K562 (cell line): Measurements from ENCODE around the gene LAMB2. TPM values are rescaled to one million over a fixed set of nuclear protein-coding genes. Genes with fewer than 3 reads are reported as not detected.
A peak's percentile ranks its signal among the peaks of the same experiment; 100 is the strongest.

Experiments
- ATAC-seq: fragments of 200-7000 bp; cut with Tn5 transposase; 3 replicates; pipeline ENCODE4 v1.9.1; 2020; ENCODE audit warnings: moderate library complexity
- BruUV-seq: library from RNA; stranded (reverse); fragments of 400-500 nt; replicated peaks from 2 replicates; lab custom pipeline; 2021; lab: Mats Ljungman, UMichigan
- CTCF ChIA-PET: fragments of 300-600 bp; formaldehyde crosslinking; extraction: SDS; loops from one replicate; lab custom pipeline; 2021; ENCODE audit warnings: low intra/inter-chr PET ratio; lab: Yijun Ruan, JAX
- POLR2A ChIA-PET: fragments of 300-600, 350-650 bp; sonication (Branson Sonifier 250); formaldehyde crosslinking; extraction: SDS; loops from one replicate; lab custom pipeline; 2021; ENCODE audit warnings: antibody characterized with exemption, inconsistent platforms; lab: Yijun Ruan, JAX
- DNase-seq, 4 experiments: peaks; one replicate each; pipeline versions ENCODE4 v3.0.0 to v3.0.0-alpha.2; 2011 to 2018; ENCODE audit warnings: low spot score in 3 of 4, mixed read lengths in 3 of 4; ENCODE audit errors: extremely low read depth in 1 of 4
- FAIRE-seq: peaks from 2 replicates; lab custom pipeline; 2011; peaks lifted over from hg19 to GRCh38; lab: Jason Lieb, UNC
- H2AFZ ChIP-seq: 2 replicates; pipeline ENCODE4 v1.6.0; 2011; ENCODE audit warnings: low read depth, low read length, control low read depth, inconsistent platforms
- H3K27ac ChIP-seq: fragments of 200-600 bp; 3 replicates; pipeline ENCODE4 v1.8.0; 2011; ENCODE audit warnings: low read depth, mild to moderate bottlenecking, control low read depth, inconsistent platforms, low read length, moderate library complexity, mixed read lengths; ENCODE audit errors: extremely low read depth
- H3K27me3 ChIP-seq, 2 experiments: fragments of 300-600 bp in 1 of 2; 2 replicates in 1 of 2; 3 replicates in 1 of 2; pipeline versions ENCODE4 v1.6.0 to v1.8.0; 2011; ENCODE audit warnings: inconsistent platforms in 2 of 2, low read length in 2 of 2, mild to moderate bottlenecking in 1 of 2, mixed read lengths in 1 of 2, moderate library complexity in 1 of 2; ENCODE audit not compliant: control insufficient read depth in 2 of 2, insufficient read depth in 2 of 2
- H3K36me3 ChIP-seq: fragments of 300-600 bp; 3 replicates; pipeline ENCODE4 v1.8.0; 2011; ENCODE audit warnings: mild to moderate bottlenecking, low read length, inconsistent platforms; ENCODE audit not compliant: control insufficient read depth, insufficient read depth
- H3K4me1 ChIP-seq, 2 experiments: fragments of 200-600 bp in 1 of 2; replicated peaks in 1 of 2; 2 replicates in 1 of 2; 3 replicates in 1 of 2; pipeline versions ENCODE4 v1.5.1 to v1.8.0; 2011; ENCODE audit warnings: inconsistent platforms in 2 of 2, low read length in 2 of 2, mild to moderate bottlenecking in 1 of 2, mixed read lengths in 1 of 2, moderate library complexity in 1 of 2; ENCODE audit not compliant: control insufficient read depth in 2 of 2, insufficient read depth in 2 of 2
- H3K4me2 ChIP-seq: 2 replicates; pipeline ENCODE4 v1.6.1; 2011; ENCODE audit warnings: low read length, control low read depth, inconsistent platforms, mixed read lengths; ENCODE audit not compliant: insufficient read depth
- H3K4me3 ChIP-seq: fragments of 200-600 bp; sonication (generic), shearing (Covaris generic); 2 replicates; pipeline ENCODE4 v1.5.1; 2016; ENCODE audit warnings: control low read depth, inconsistent platforms
- H3K79me2 ChIP-seq: fragments of 200-600 bp; 3 replicates; pipeline ENCODE4 v1.8.0; 2011; ENCODE audit warnings: low read length, inconsistent platforms; ENCODE audit not compliant: control insufficient read depth, insufficient read depth
- H3K9ac ChIP-seq, 2 experiments: 2 replicates each; pipeline versions ENCODE4 v1.6.0 to v1.6.1; 2011; ENCODE audit warnings: low read depth in 2 of 2, low read length in 2 of 2, control low read depth in 1 of 2, inconsistent platforms in 1 of 2, mild to moderate bottlenecking in 1 of 2, mixed read lengths in 1 of 2; ENCODE audit not compliant: insufficient read depth in 1 of 2
- H3K9me1 ChIP-seq: one replicate; pipeline ENCODE4 v1.6.0; 2011; ENCODE audit warnings: inconsistent platforms, mild to moderate bottlenecking, low read length, moderate library complexity; ENCODE audit not compliant: control insufficient read depth, insufficient read depth
- H3K9me3 ChIP-seq: replicated peaks from 2 replicates; pipeline ENCODE4 v1.5.1; 2011; ENCODE audit warnings: low read depth, low read length, inconsistent platforms; ENCODE audit not compliant: control insufficient read depth, insufficient read depth
- H4K20me1 ChIP-seq: replicated peaks from 2 replicates; pipeline ENCODE4 v1.6.1; 2011; ENCODE audit warnings: low read length, inconsistent platforms, mixed read lengths; ENCODE audit not compliant: control insufficient read depth, insufficient read depth
- EP300 ChIP-seq: IDR thresholded peaks from 2 replicates; pipeline ENCODE4 v1.6.1; 2012; ENCODE audit warnings: low read length, improper control_type of control experiment
- HMG20B ChIP-seq: fragments of 250-450 bp; sonication (Bioruptor Pico); IDR thresholded peaks from 2 replicates; pipeline ENCODE4 v1.5.0; 2021; ENCODE audit warnings: mild to moderate bottlenecking
- KHSRP ChIP-seq: fragments of 450-650 bp; IDR thresholded peaks from 2 replicates; pipeline ENCODE4 v1.6.1; 2017
- PYGO2 ChIP-seq: fragments of 450-650 bp; IDR thresholded peaks from 2 replicates; pipeline ENCODE4 v1.6.1; 2016; ENCODE audit warnings: mild to moderate bottlenecking, missing genetic modification characterization, moderate library complexity, missing compliant biosample characterization
- SMARCA4 ChIP-seq: fragments of 450-650 bp; IDR thresholded peaks from 2 replicates; pipeline ENCODE4 v1.6.1; 2016
- ZNF124 ChIP-seq: sonication (generic); formaldehyde crosslinking; IDR thresholded peaks from 2 replicates; pipeline ENCODE4 v1.8.1; 2022; ENCODE audit warnings: missing genetic modification reagents
- ZSCAN29 ChIP-seq: fragments of 450-650 bp; IDR thresholded peaks from 2 replicates; pipeline ENCODE4 v1.6.1; 2017
- WGBS: fragments of 100-300 bp; shearing (Covaris generic); methylation state at CpG from one replicate; pipeline ENCODE4 v1.1.6; 2016; ENCODE audit warnings: low coverage, mixed read lengths; ENCODE audit not compliant: insufficient coverage; ENCODE audit errors: missing lambda C conversion rate; 5-methylcytosine and 5-hydroxymethylcytosine counted together
- in situ Hi-C: fragments of 300-500 bp; cut with MboI; formaldehyde crosslinking; loops from 4 replicates; pipeline ENCODE4 v1.15.0; 2018; ENCODE audit warnings: inconsistent platforms, mixed read lengths
- intact Hi-C: fragments of 100-400 bp; cut with micrococcal nuclease; formaldehyde crosslinking; loops from 2 replicates; pipeline ENCODE4 v1.14.2; 2022
- polyA plus RNA-seq, 8 experiments: library from polyadenylated mRNA; depleted of rRNA in 4 of 8; stranded (reverse) in 5 of 8; unstranded in 3 of 8; fragments of >200 nt; fragmentation: Nextera tagmentation in 2 of 8; fragmentation: Illumina TruSeq in 1 of 8; extraction: Ambion mirVana in 2 of 8; extraction: Trizol in 1 of 8; gene quantifications; 2 replicates each; pipeline versions ENCODE4 v1.2.1 to v1.2.3, GENCODE V29; 2011 to 2014; ENCODE audit warnings: inconsistent platforms in 1 of 8, missing spikeins in 1 of 8
- total RNA-seq, 7 experiments: library from RNA; depleted of rRNA in 6 of 7; stranded (reverse); fragments of >200 nt in 6 of 7; fragmentation: Illumina TruSeq in 2 of 7; extraction: Trizol in 2 of 7; gene quantifications; 2 replicates each; pipeline versions ENCODE4 v1.2.1 to v1.2.3, GENCODE V29; 2011 to 2021; ENCODE audit warnings: low replicate concordance in 1 of 7
- TF ChIP-seq, protein P1 (sequence below): fragments of 450-650 bp; formaldehyde crosslinking; IDR thresholded peaks from 2 replicates; pipeline ENCODE4 v1.4.0; 2022; ENCODE audit warnings: missing genetic modification characterization
- TF ChIP-seq, protein P2 (sequence below): fragments of 250-450 bp; sonication (Bioruptor Pico); IDR thresholded peaks from 2 replicates; pipeline ENCODE4 v1.9.0; 2021; ENCODE audit warnings: mild to moderate bottlenecking
- TF ChIP-seq, protein P3 (sequence below), 2 experiments: fragments of 450-650 bp in 1 of 2; sonication (generic) in 1 of 2; formaldehyde crosslinking in 1 of 2; IDR thresholded peaks; 2 replicates each; pipeline versions ENCODE4 v1.7.1 to v1.9.0; 2016 to 2022; ENCODE audit warnings: inconsistent platforms in 1 of 2, mild to moderate bottlenecking in 1 of 2, missing genetic modification reagents in 1 of 2

The LAMB2 gene
- total and polyA plus RNA-seq, 9 of the 15 experiments (the other 6 are each of a cell fraction or from before 2014, with no cell fraction given) = 1.4 to 26.0 (median 16.2) TPM

DNA sequence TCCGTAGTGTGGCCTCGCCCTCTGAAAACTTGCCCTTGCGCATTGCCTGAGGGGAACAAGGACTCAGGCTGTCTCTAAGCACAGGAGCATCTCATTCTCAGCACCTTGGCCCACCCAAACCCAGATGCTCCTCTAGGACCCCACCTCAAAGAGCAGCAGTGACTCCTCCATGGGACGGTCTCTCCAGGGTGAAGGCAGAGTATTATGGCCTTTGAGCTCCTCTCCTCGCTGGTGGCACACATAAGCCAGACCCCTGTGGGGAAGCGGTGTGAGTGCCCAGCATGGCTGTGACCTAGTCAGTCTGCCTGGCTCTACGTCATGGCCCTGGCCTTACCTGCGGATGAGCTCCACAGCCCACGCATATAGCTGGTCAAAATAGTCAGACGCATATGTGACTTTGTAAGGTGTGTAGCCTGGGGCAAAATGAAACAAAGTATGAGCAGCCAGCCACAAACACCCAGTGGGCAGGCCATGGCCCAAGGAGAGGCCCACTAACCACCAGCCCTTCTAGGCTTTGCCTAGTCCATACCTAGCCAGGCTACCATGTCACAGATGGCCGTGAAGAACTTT lies 32.7 kb downstream of the LAMB2 start (continued):
- TF ChIP-seq, protein P1, sequence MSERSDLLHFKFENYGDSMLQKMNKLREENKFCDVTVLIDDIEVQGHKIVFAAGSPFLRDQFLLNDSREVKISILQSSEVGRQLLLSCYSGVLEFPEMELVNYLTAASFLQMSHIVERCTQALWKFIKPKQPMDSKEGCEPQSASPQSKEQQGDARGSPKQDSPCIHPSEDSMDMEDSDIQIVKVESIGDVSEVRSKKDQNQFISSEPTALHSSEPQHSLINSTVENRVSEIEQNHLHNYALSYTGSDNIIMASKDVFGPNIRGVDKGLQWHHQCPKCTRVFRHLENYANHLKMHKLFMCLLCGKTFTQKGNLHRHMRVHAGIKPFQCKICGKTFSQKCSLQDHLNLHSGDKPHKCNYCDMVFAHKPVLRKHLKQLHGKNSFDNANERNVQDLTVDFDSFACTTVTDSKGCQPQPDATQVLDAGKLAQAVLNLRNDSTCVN (CRISPR knock-in tag) = no peak
- TF ChIP-seq KHSRP = no peak

DNA sequence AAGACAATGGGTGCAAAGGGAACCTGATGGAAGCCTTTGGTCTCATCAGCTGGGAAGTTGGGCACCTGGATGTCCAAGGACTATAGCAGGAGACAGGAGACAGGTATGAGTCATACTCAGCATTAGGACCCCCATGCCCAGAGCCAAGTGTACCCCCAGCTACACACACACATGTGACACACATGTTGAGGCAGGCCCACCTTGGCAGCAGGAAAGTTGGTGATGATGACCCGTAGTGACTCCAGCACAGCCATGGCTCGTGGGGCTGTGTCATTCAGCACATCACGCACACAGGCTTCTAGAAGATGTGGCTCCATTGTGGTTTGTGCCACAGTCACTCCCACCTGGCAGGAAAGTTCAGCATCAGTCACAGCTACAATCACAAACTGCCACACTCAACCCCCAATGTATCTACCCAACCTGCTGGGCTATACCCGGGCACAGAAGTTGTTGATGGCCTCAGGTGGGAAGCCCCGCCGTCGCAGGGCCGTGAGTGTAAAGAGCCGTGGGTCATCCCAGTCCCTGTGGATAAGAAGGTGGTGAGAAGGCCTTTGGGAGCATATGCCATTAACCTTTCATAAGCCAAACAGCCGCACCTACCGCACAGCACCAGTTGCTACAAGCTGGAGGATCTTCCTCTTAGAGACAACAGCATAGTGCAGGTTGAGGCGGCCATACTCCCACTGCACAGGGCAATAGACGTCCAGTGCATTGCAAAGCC lies 33.8 kb downstream of the LAMB2 start:
- DNase-seq = no peak
- no peaks in the 10 kb centered on the region for H3K27me3 ChIP-seq
- H3K4me1 ChIP-seq = peaks cover 22 to 38% of the 10 kb centered on the region in 2 experiments; a peak in 4 of 5 replicates
- no peak for FAIRE-seq
- peak overlapping the region; percentile 18; the same call in 1 of the 2 replicates for H3K4me2 ChIP-seq
- peaks cover 70% of the 10 kb centered on the region for H3K36me3 ChIP-seq
- ChIA-PET CTCF (no interaction called here), POLR2A (no interaction called here)
- in situ Hi-C loops = no loop called here
- ATAC-seq = no peak
- no TSS peak for BruUV-seq
- no peaks in the 10 kb centered on the region for H3K9me3 ChIP-seq
- H2AFZ ChIP-seq = no peak overlapping the region
- H3K4me3 ChIP-seq = no peak overlapping the region
- peaks cover 19% of the 10 kb centered on the region for H3K79me2 ChIP-seq
- peak overlapping the region in 1 of 2 experiments; percentile 74; a peak in 1 of 4 replicates for H3K9ac ChIP-seq
- peaks cover 6% of the 10 kb centered on the region for H3K9me1 ChIP-seq
- peaks cover 11% of the 10 kb centered on the region; the same call in 1 of the 2 replicates for H4K20me1 ChIP-seq
- intact Hi-C loops = no loop called here
- WGBS = 89% methylated on average over 12 of the region's 13 CpGs
- peak overlapping the region; percentile 40; the same call in 2 of the 3 replicates for H3K27ac ChIP-seq
- TF ChIP-seq SMARCA4 (no peak), ZNF124 (CRISPR knock-in tag) (no peak), PYGO2 (tag) (no peak), HMG20B (no peak), ZSCAN29 (no peak), EP300 (no peak)
- TF ChIP-seq, protein P2, sequence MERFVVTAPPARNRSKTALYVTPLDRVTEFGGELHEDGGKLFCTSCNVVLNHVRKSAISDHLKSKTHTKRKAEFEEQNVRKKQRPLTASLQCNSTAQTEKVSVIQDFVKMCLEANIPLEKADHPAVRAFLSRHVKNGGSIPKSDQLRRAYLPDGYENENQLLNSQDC (CRISPR knock-in tag) = no peak
- TF ChIP-seq, protein P3, sequence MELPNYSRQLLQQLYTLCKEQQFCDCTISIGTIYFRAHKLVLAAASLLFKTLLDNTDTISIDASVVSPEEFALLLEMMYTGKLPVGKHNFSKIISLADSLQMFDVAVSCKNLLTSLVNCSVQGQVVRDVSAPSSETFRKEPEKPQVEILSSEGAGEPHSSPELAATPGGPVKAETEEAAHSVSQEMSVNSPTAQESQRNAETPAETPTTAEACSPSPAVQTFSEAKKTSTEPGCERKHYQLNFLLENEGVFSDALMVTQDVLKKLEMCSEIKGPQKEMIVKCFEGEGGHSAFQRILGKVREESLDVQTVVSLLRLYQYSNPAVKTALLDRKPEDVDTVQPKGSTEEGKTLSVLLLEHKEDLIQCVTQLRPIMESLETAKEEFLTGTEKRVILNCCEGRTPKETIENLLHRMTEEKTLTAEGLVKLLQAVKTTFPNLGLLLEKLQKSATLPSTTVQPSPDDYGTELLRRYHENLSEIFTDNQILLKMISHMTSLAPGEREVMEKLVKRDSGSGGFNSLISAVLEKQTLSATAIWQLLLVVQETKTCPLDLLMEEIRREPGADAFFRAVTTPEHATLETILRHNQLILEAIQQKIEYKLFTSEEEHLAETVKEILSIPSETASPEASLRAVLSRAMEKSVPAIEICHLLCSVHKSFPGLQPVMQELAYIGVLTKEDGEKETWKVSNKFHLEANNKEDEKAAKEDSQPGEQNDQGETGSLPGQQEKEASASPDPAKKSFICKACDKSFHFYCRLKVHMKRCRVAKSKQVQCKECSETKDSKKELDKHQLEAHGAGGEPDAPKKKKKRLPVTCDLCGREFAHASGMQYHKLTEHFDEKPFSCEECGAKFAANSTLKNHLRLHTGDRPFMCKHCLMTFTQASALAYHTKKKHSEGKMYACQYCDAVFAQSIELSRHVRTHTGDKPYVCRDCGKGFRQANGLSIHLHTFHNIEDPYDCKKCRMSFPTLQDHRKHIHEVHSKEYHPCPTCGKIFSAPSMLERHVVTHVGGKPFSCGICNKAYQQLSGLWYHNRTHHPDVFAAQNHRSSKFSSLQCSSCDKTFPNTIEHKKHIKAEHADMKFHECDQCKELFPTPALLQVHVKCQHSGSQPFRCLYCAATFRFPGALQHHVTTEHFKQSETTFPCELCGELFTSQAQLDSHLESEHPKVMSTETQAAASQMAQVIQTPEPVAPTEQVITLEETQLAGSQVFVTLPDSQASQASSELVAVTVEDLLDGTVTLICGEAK (IDR thresholded peaks at IDR 0.05) = no peak
- TF ChIP-seq, protein P3 (CRISPR knock-in tag; IDR thresholded peaks at IDR 0.05) = no peak
